ENCODE data around the gene FAM78B. TPM values are rescaled to one million over a fixed set of nuclear protein-coding genes. Genes with fewer than 3 reads are reported as not detected.

The FAM78B gene
- total RNA-seq, 2 donors from 2014 or later = 2.3 to 4.2 TPM

DNA sequence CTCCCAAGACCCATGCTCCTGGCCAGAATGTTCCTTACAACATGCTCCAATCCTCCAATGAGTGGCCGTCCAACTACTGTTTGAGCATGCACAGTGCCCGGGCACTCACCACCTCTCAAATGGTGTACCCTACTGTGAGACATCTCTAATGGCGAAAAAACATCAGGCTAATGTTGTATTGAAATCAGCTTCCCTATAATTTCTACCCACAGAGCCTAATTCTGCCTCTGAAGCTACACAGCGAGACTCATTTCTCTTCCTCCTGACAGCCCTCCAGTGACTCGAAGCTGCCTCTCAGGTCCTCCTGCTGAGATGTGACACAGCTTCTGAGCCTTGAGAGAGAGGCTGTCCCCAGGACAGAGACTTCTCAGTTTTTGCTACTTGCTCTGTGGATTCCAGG lies 130.7 kb downstream of the FAM78B start:
- peaks cover 18% of the 10 kb centered on the region for H3K4me1 Mint-ChIP-seq
- Histone ChIP-seq H3K9ac (ENCODE audit: extremely low read depth, low read length, poor library complexity, severe bottlenecking) (no peak overlapping the region), H3K36me3 (ENCODE audit: control insufficient read depth, insufficient read depth, low read length) (no peaks in the 10 kb centered on the region), H3K27ac (ENCODE audit: low read depth, low read length) (no peak overlapping the region), H3K9me3 (ENCODE audit: control insufficient read depth, low read length) (no peaks in the 10 kb centered on the region), H3K4me1 (ENCODE audit: control insufficient read depth, insufficient read depth, low read length) (peaks cover 4% of the 10 kb centered on the region), H3K27me3 (ENCODE audit: control insufficient read depth, insufficient read depth, low read length, poor library complexity, severe bottlenecking) (no peaks in the 10 kb centered on the region), H3K4me3 (ENCODE audit: low read length) (no peak overlapping the region)
- TF ChIP-seq, protein P1, sequence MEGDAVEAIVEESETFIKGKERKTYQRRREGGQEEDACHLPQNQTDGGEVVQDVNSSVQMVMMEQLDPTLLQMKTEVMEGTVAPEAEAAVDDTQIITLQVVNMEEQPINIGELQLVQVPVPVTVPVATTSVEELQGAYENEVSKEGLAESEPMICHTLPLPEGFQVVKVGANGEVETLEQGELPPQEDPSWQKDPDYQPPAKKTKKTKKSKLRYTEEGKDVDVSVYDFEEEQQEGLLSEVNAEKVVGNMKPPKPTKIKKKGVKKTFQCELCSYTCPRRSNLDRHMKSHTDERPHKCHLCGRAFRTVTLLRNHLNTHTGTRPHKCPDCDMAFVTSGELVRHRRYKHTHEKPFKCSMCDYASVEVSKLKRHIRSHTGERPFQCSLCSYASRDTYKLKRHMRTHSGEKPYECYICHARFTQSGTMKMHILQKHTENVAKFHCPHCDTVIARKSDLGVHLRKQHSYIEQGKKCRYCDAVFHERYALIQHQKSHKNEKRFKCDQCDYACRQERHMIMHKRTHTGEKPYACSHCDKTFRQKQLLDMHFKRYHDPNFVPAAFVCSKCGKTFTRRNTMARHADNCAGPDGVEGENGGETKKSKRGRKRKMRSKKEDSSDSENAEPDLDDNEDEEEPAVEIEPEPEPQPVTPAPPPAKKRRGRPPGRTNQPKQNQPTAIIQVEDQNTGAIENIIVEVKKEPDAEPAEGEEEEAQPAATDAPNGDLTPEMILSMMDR (conservative IDR thresholded peaks at IDR 0.05) = no peak
- H3K27me3 Mint-ChIP-seq (ENCODE audit: insufficient read depth) = peaks cover 7% of the 10 kb centered on the region
- H3K9me3 Mint-ChIP-seq = no peaks in the 10 kb centered on the region
- H3K36me3 Mint-ChIP-seq (ENCODE audit: low read depth) = no peaks in the 10 kb centered on the region
- H3K27ac Mint-ChIP-seq = no peak overlapping the region
- H3K4me3 Mint-ChIP-seq = no peak overlapping the region
- 72 to 85% methylated on average over 4 to 5 of the region's 5 CpGs for whole genome bisulfite sequencing, 2 experiments (ENCODE audit: insufficient coverage in 1 of 2, insufficient read length in 1 of 2)
- peak; percentile 49 for DNase-seq

DNA sequence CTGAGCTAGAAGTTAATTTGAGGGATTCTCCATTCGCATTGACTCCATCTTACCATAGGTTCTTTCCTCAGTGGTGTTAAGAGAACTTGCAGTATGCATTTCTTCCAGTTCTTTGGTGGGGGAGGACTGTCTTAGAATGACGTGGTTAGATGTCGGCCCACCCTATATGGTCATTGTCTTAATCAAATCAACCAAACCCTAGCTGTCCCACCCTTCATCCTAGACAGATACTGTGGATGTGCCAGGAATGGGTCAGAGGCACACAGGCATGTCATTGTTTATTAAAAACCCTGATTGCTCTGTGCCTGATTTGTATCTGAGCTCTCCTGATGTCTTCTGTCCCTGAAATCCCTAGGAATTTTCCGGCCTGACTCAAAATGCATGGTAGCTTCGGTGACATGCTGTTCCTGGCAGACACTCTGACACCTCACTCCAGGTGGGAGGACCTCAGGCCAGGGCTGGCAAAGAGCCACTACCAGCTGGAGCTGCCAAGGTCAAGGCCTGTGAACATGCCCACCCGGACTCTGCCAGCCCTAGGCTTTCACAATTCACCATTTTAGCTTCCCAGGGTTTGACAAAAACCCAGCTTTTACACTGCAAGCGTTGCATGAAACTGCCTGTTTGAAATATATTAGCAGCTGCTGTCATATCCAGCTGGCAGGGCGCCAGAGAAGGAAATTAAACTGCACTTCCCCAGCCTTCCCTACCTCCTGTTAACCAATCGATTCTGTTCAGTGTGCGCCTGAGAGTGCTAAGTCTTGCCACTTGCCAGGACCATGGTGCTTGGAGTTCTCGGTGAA lies 134.0 kb downstream of the FAM78B start:
- no peak overlapping the region for H3K27ac ChIP-seq (ENCODE audit: low read depth, low read length)
- peak; percentile 45 for DNase-seq
- Mint-ChIP-seq H3K4me1 (peaks cover 31% of the 10 kb centered on the region), H3K4me3 (no peak overlapping the region), H3K27ac (no peak overlapping the region), H3K36me3 (ENCODE audit: low read depth) (no peaks in the 10 kb centered on the region), H3K9me3 (no peaks in the 10 kb centered on the region), H3K27me3 (ENCODE audit: insufficient read depth) (peaks cover 5% of the 10 kb centered on the region)
- H3K27me3 ChIP-seq (ENCODE audit: control insufficient read depth, insufficient read depth, low read length, poor library complexity, severe bottlenecking) = no peaks in the 10 kb centered on the region
- 92 to 100% methylated on average over 6 to 11 of the region's 11 CpGs for WGBS, 2 experiments (ENCODE audit: insufficient coverage in 1 of 2, insufficient read length in 1 of 2)
- peaks cover 4% of the 10 kb centered on the region for H3K4me1 ChIP-seq (ENCODE audit: control insufficient read depth, insufficient read depth, low read length)
- TF ChIP-seq, protein P1 (conservative IDR thresholded peaks at IDR 0.05) = no peak
- H3K9me3 ChIP-seq (ENCODE audit: control insufficient read depth, low read length) = no peaks in the 10 kb centered on the region
- no peak overlapping the region for H3K4me3 ChIP-seq (ENCODE audit: low read length)
- no peaks in the 10 kb centered on the region for H3K36me3 ChIP-seq (ENCODE audit: control insufficient read depth, insufficient read depth, low read length)
- H3K9ac ChIP-seq (ENCODE audit: extremely low read depth, low read length, poor library complexity, severe bottlenecking) = no peak overlapping the region

DNA sequence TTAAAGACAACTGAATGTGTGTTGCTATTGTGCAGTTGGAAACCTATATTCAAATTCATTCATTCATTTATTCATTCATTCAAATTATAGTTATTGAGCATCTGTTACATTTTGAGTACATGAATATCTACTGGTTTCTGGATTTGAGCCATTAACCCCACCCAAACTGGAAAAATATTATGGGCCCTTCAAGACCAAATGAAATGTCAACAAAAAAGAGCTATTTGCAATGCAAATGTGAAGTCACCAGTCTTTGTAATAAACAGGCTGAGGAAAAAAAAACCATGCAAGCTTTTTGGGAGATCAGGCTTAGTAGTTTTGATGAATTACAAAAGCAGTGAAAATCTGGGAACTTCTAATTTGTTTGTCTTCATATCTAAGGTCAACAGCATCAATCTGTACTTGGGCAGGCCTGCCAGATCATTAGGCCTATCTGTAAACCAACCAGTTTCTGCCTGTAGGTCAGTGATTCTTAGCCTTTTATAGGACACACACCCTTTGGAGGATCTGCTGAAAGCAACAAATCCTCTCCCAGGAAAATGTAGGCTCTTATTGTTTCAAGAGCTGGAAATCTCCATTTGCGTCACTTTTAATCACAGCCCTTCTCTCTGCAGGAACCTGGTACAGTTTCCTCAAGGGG lies 134.7 kb downstream of the FAM78B start:
- no peaks in the 10 kb centered on the region for H3K9me3 Mint-ChIP-seq
- H3K36me3 ChIP-seq (ENCODE audit: control insufficient read depth, insufficient read depth, low read length) = no peaks in the 10 kb centered on the region
- H3K4me3 Mint-ChIP-seq = no peak overlapping the region
- TF ChIP-seq, protein P1 (conservative IDR thresholded peaks at IDR 0.05) = no peak
- no peaks in the 10 kb centered on the region for H3K9me3 ChIP-seq (ENCODE audit: control insufficient read depth, low read length)
- no peak overlapping the region for H3K27ac Mint-ChIP-seq
- no peak overlapping the region for H3K9ac ChIP-seq (ENCODE audit: extremely low read depth, low read length, poor library complexity, severe bottlenecking)
- H3K27me3 Mint-ChIP-seq (ENCODE audit: insufficient read depth) = peaks cover 9% of the 10 kb centered on the region
- DNase-seq = peak; percentile 28
- H3K4me1 ChIP-seq (ENCODE audit: control insufficient read depth, insufficient read depth, low read length) = peaks cover 4% of the 10 kb centered on the region
- 92 to 100% methylated on average over 1 of the region's 1 CpG for WGBS, 2 experiments (ENCODE audit: insufficient coverage in 1 of 2, insufficient read length in 1 of 2)
- no peaks in the 10 kb centered on the region for H3K27me3 ChIP-seq (ENCODE audit: control insufficient read depth, insufficient read depth, low read length, poor library complexity, severe bottlenecking)
- H3K4me1 Mint-ChIP-seq = peaks cover 31% of the 10 kb centered on the region
- no peak overlapping the region for H3K27ac ChIP-seq (ENCODE audit: low read depth, low read length)
- H3K4me3 ChIP-seq (ENCODE audit: low read length) = no peak overlapping the region
- H3K36me3 Mint-ChIP-seq (ENCODE audit: low read depth) = no peaks in the 10 kb centered on the region
